ENCODE results near the gene PRSS38. TPM values are rescaled to one million over a fixed set of nuclear protein-coding genes. Genes with fewer than 3 reads are reported as not detected.

The PRSS38 gene
- total RNA-seq, 1 experiment from 2014 or later: not detected

DNA sequence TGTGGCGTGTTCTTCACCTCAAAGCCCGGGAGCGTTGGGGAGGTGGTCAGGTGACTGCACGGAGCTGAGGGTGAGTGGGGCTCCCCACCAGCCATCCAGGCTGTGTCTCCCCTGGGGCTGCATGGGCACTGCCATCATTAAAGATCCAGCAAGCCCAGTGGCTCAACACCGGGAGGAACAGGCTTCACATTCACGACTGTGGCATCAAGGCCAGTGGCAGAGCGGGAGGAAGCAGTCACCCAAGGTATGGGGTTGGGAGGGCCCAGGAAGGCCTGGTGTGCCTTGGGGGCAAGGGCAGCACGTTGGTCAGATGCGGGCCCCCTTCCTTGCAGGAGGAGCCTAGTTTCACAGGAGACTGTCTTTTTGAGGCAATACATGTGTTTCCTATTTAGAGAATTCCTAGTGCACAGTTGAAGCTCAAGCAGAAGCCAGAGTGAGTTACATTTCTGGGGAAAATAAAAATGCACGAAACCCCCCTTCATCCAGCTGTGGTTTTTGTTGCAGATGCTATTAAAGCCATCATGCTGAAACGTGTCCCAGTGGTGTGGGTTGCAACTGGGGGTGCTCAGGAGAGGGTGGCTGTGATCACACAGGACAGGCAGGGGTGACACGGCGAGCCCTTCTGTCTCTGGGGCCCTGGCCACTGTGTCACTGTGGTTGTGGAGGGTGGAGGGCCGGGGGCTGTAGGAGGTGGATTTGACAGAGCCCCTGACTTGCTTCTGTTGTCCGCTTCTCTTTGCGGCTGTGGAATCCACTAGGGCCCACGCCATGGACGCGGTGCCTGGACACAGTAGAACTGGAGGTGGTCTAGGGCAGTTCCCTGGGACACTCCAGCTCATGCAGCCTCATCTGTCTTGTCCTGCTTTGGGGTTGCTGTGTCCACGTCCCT lies 46.2 kb upstream of the PRSS38 start:
- in situ Hi-C loops (cut with HindIII; ENCODE audit: low pct_unique_long_range_greater_than_20kb, low sequenced_read_pairs): no loop called here
- DNase-seq (ENCODE audit: low read depth, low spot score) (no peak), ATAC-seq (no peak)
- no peaks in the 10 kb centered on the region for H3K27me3 ChIP-seq (ENCODE audit: control insufficient read depth, insufficient read depth, low read length)
- intact Hi-C loops (cut with micrococcal nuclease; ENCODE audit: unreplicated experiment): no loop called here
- H3K9me3 ChIP-seq (ENCODE audit: control insufficient read depth, insufficient read depth, low read depth, low read length): no peaks in the 10 kb centered on the region
- no TSS peak for BruUV-seq (replicated peaks)
- H3K36me3 ChIP-seq (ENCODE audit: control insufficient read depth, insufficient read depth, low read length): peaks cover 2% of the 10 kb centered on the region; the same call in 1 of the 2 replicates
- TF ChIP-seq, protein P1, sequence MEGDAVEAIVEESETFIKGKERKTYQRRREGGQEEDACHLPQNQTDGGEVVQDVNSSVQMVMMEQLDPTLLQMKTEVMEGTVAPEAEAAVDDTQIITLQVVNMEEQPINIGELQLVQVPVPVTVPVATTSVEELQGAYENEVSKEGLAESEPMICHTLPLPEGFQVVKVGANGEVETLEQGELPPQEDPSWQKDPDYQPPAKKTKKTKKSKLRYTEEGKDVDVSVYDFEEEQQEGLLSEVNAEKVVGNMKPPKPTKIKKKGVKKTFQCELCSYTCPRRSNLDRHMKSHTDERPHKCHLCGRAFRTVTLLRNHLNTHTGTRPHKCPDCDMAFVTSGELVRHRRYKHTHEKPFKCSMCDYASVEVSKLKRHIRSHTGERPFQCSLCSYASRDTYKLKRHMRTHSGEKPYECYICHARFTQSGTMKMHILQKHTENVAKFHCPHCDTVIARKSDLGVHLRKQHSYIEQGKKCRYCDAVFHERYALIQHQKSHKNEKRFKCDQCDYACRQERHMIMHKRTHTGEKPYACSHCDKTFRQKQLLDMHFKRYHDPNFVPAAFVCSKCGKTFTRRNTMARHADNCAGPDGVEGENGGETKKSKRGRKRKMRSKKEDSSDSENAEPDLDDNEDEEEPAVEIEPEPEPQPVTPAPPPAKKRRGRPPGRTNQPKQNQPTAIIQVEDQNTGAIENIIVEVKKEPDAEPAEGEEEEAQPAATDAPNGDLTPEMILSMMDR (IDR thresholded peaks at IDR 0.05): no peak
- TF ChIP-seq SIN3A (IDR thresholded peaks at IDR 0.05; ENCODE audit: borderline replicate concordance, insufficient read depth, low read depth, low read length): no peak
- TF ChIP-seq, protein P2, sequence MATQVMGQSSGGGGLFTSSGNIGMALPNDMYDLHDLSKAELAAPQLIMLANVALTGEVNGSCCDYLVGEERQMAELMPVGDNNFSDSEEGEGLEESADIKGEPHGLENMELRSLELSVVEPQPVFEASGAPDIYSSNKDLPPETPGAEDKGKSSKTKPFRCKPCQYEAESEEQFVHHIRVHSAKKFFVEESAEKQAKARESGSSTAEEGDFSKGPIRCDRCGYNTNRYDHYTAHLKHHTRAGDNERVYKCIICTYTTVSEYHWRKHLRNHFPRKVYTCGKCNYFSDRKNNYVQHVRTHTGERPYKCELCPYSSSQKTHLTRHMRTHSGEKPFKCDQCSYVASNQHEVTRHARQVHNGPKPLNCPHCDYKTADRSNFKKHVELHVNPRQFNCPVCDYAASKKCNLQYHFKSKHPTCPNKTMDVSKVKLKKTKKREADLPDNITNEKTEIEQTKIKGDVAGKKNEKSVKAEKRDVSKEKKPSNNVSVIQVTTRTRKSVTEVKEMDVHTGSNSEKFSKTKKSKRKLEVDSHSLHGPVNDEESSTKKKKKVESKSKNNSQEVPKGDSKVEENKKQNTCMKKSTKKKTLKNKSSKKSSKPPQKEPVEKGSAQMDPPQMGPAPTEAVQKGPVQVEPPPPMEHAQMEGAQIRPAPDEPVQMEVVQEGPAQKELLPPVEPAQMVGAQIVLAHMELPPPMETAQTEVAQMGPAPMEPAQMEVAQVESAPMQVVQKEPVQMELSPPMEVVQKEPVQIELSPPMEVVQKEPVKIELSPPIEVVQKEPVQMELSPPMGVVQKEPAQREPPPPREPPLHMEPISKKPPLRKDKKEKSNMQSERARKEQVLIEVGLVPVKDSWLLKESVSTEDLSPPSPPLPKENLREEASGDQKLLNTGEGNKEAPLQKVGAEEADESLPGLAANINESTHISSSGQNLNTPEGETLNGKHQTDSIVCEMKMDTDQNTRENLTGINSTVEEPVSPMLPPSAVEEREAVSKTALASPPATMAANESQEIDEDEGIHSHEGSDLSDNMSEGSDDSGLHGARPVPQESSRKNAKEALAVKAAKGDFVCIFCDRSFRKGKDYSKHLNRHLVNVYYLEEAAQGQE (IDR thresholded peaks at IDR 0.05; ENCODE audit: insufficient read depth in 1 of 2, low read depth in 2 of 2, low read length in 1 of 2): no peak
- TF ChIP-seq POLR2AphosphoS5 (IDR thresholded peaks at IDR 0.05; ENCODE audit: low read depth, low read length): no peak
- no peak for TF ChIP-seq TCF7L2 (IDR thresholded peaks at IDR 0.05; ENCODE audit: low read depth, low read length)
- POLR2A ChIA-PET: no interaction called here
- H3K4me3 ChIP-seq (ENCODE audit: low read depth in 2 of 2, low read length in 2 of 2): no peak overlapping the region
- CTCF ChIA-PET: no interaction called here
- H3K27ac ChIP-seq (ENCODE audit: low read length): peak overlapping the region; percentile 70
- H3K4me1 ChIP-seq (ENCODE audit: control insufficient read depth, insufficient read depth, low read length): peaks cover 38% of the 10 kb centered on the region

DNA sequence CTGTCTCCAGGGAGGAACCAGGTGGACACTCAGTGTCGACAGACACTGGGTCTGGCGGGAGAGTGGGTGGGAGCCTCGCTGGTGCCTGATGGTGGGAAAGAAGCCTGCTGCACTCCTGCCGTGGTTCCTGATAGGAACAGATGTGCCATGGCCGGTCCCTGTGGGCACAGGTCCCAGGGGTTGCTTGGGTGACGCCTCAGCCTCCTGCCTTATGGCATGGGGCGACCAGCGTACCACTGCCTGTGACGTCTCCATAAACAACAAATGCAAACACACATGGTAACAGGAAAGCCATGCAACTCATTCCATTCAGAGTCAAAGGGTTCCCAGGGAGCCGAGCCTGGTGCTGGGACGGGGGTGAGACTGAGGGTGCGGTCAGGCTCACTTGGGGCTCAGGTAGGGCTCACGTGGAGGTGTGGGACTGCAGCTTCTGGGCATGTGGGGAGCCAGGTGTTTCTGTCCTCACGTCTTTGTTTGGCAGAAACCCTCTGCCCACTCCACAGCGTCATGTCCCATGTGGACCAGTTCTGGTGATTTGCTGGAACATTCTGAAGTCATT lies 45.5 kb upstream of the PRSS38 start:
- no TSS peak for BruUV-seq (replicated peaks)
- in situ Hi-C loops (cut with HindIII; ENCODE audit: low pct_unique_long_range_greater_than_20kb, low sequenced_read_pairs) (no loop called here), intact Hi-C loops (cut with micrococcal nuclease; ENCODE audit: unreplicated experiment) (no loop called here)
- H3K4me1 ChIP-seq (ENCODE audit: control insufficient read depth, insufficient read depth, low read length): peaks cover 36% of the 10 kb centered on the region
- POLR2A ChIA-PET: no interaction called here
- H3K27ac ChIP-seq (ENCODE audit: low read length): 0 out of 2 replicates have a peak overlapping the region, but pooled peaks have one; percentile 17
- H3K4me3 ChIP-seq (ENCODE audit: low read depth in 2 of 2, low read length in 2 of 2): no peak overlapping the region
- H3K27me3 ChIP-seq (ENCODE audit: control insufficient read depth, insufficient read depth, low read length): no peaks in the 10 kb centered on the region
- no peaks in the 10 kb centered on the region for H3K9me3 ChIP-seq (ENCODE audit: control insufficient read depth, insufficient read depth, low read depth, low read length)
- ATAC-seq (no peak), DNase-seq (ENCODE audit: low read depth, low spot score) (no peak)
- peaks cover 2% of the 10 kb centered on the region; the same call in 1 of the 2 replicates for H3K36me3 ChIP-seq (ENCODE audit: control insufficient read depth, insufficient read depth, low read length)
- TF ChIP-seq POLR2AphosphoS5 (IDR thresholded peaks at IDR 0.05; ENCODE audit: low read depth, low read length) (no peak), TCF7L2 (IDR thresholded peaks at IDR 0.05; ENCODE audit: low read depth, low read length) (no peak), SIN3A (IDR thresholded peaks at IDR 0.05; ENCODE audit: borderline replicate concordance, insufficient read depth, low read depth, low read length) (no peak)
- TF ChIP-seq, protein P2 (IDR thresholded peaks at IDR 0.05; ENCODE audit: insufficient read depth in 1 of 2, low read depth in 2 of 2, low read length in 1 of 2): no peak
- TF ChIP-seq, protein P1 (IDR thresholded peaks at IDR 0.05): no peak
- CTCF ChIA-PET: no interaction called here
